GM18909 (cell line): ENCODE measurements around the gene PRSS50.

Source experiments
- ATAC-seq: cut with Tn5 transposase; IDR thresholded peaks from one replicate; pipeline ENCODE4 v1.9.1; 2021; ENCODE audit warnings: mild to moderate bottlenecking; ENCODE audit not compliant: unreplicated experiment, poor library complexity

The PRSS50 gene

GRCh38 chr3:46693892-46694226 lies 23.8 kb downstream of the PRSS50 start:
- ATAC-seq, result no peak

GRCh38 chr3:46693038-46693891 lies 24.4 kb downstream of the PRSS50 start, which contains the start of gene ALS2CL:
Gene ALS2CL (minus strand): TSS chr3:46693679. CDS start chr3:46689440, 4,239 bp downstream.
- no peak for ATAC-seq

DNA sequence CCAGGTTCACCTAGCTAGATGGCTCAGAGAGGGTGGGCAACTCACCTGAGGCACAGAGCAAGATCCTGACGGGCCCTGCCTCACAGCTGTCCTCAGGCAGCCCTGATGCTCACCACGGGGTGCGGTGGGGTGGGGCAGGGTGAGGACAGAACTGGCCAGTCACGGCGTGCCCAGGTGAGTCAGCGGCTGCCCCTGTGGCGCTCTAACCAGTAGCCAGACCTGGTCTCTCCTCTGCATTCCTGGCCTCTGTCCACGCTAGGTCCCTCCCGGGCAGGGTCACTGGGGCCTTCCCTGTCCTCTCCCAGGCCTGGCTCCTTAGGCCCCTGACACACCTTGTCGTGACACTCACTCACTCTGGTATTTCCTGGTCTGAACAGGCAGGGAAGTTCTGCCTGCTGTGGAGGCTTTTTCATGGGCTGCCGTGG lies 25.1 kb downstream of the PRSS50 start:
- ATAC-seq, result no peak

DNA sequence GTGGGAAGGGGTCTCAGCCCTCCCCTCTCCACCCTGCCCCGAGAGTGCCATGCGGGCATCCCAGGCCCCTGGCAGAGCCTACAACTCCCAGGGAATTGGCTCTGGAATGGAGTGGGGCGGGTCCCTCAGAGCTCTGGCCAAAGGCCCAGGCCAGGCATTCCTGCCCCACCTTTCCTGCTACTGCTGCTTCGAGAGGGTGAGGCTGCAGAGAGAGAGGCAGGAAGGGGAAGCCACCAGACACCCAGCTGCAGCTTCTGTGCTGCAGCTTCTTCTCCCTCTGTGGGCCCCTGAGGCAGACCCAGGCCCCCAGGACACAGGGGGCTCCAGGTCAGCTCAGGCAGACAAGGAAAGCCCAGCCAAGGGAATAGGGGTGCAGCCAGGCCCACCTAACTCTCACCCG lies 26.9 kb downstream of the PRSS50 start:
- ATAC-seq, result no peak

DNA sequence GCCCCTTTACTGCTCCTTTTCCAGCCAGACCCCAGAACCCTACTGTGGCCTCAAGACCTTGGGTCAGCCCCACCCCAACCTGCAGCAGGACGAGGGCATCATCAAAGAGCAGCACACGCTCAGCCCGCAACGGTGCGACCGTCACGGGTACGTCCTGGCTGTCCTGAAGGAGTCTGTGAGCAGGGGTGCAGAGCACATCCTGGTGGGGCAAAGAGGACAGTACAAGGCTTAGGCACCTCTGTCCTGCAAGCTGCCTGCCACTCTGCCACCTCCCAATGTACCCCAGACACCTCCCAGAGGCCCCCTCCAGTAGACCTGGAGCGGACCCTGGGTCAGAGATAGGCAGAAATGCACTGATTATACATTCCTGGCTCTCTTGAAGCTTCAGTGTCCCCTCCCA lies 32.2 kb downstream of the PRSS50 start:
- ATAC-seq, result no peak

- ATAC-seq, result no peak
Measured at GRCh38 chr3:46684891-46685290, 32.8 kb downstream of the PRSS50 start.

GRCh38 chr3:46682974-46683373 lies 34.7 kb downstream of the PRSS50 start:
- no peak for ATAC-seq

- ATAC-seq, result no peak
Measured at GRCh38 chr3:46681856-46682540, 35.7 kb downstream of the PRSS50 start.

DNA sequence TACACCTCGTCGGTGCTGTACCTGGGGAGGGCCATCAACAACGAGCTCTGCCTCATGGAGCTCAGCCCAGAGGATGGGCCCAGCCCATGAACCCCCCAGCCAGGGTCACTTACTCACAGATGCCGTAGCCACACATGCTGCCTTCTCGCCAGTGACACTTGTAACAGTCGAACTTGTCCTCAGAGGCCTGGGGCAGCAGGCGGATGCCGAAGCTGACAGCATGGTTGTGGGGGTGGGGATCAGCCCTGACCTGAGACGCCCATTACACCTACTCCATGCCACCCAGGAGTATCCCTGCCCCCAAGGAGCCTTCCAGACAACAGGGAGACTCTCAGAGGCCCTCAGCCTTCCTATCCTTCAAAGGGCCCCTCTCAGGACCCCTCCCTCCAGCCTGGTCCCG lies 36.3 kb downstream of the PRSS50 start:
- ATAC-seq, result no peak

DNA sequence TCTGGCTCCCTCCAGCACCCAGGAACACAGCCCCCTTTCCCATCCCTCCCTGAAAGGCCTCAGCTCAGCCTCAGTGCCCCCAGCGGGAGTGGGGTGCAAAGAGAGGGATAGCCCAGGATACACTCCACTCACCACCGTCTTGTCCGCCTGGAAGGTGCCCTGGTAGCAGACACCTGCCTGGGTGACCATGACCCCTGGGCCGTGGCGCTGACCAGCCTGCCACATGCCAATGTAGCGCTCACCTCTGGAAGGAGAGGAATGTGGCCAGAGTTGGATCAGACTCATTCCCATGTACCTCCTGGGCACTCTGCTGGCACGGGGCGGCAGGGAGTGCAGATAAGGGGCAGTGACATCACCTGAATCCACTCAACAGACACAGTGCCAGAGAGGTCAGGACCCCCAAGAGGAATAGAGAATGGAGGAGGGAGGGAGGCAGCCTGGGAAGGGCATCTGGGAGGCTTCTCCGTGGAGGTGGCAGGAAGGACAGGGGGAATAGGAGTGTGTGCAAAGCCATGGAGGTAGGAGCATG lies 37.3 kb downstream of the PRSS50 start:
- ATAC-seq, result no peak

DNA sequence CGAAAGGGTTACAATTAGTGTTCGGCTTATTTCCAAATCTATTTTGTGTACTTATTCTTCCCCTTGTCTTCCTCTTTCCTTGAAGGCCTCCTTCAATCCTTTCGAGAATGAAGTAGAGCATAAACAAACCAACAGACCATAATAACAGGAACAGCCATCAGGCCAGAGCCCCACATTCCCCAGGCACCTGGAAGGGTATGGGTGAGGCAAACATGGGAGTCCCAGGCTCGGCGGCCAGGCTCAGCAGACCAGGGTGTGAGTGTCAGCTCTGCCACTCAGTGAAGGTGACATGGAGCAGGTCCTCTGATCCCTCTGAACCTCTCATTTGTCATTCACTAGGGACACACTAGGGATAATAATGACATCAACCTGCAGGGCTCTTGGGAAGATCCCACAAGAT lies 38.0 kb downstream of the PRSS50 start:
- ATAC-seq, result no peak

DNA sequence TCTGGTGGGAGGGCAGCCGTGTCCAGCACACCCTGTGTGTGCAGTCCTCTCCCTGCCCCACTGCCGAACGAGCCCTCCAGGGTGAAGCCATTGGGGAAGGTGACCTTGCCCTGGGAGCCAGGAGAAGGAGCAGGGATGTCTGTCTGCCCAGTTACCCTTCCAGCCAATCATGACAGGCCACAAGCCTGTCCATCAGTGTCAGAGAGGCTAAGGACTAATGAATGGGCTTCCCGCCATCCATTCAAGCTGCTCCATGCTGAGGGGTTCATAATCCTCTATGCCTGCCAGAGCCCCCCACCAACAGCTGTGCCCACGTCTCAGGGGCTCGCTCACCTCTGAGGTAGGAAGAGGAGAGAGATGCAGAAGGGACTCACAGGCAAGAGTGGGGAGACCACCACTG lies 39.4 kb downstream of the PRSS50 start:
- no peak for ATAC-seq

DNA sequence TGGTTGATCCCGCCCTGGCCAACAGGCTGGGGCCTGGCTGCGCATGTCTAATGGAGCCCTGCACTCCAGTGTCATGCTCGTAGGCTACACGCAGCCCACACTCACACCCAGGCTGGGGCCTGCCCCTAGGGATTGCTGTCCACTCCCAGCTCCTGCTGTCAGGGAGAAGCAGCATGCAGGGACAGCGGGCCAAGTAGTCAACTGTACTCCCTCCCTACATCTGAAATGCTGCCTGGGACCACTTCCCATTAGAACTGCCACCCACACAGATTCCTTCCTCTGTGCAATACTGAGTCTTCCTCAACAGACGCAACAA lies 40.3 kb downstream of the PRSS50 start:
- no peak for ATAC-seq

DNA sequence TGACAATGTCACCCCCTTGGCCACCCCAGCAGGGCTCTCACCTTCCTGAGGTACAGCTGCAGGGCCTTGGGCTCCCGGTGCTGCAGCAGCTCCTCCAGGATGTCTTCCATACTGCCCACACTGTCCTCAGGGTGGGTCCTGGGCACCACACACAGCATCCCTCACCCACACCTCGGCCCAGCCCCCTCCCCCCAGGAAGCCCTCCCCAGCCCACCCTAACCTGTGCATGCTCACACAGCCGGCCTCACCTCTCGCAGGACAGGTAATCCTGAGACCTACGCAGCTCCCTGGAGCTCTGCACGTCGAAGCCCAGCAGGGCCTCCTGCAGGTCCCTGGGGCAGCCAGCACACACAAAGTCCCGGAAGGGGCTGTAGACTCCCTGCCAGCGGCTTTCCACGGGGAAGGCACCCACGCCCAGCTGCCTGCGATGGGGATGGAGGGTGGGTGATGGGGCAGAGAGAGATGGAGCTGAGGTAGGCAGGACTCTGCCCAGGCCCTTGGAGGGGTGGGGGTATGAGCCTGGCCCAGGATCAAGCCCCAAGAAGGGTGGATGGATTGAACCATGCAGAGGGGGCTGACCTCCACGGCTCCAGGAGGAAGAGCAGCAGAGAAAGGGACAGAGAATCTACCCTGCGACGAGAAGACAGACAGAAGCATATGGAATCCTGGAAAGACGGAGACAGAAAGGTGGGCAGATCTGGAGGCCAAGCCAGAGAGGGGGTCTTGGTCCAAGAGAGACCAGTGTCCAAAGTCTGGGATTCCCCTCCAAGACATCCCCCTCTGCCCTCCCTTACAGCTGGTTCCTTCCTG lies 40.9 kb downstream of the PRSS50 start:
- ATAC-seq, result no peak

GRCh38 chr3:46675843-46676567 lies 41.7 kb downstream of the PRSS50 start:
- no peak for ATAC-seq

DNA sequence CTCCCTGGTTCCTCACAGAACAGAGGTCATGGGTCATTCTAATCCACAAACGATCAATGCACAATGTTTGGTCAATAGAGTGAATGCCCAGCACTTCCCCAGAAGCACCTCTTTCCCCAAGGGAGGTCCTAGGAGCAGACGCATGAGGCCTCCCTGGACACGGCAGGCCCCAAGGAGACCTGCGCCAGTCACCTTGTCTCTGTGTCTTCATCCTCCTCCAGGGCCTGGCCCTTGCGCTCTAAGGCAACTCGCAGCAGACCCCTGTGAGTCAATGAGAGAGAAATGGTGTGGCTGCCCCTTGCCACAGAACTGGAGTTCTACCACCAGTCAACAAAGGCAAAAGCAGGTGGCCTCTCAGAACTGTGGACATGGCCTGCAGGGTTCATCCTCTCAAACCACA lies 42.2 kb downstream of the PRSS50 start:
- ATAC-seq, result no peak

DNA sequence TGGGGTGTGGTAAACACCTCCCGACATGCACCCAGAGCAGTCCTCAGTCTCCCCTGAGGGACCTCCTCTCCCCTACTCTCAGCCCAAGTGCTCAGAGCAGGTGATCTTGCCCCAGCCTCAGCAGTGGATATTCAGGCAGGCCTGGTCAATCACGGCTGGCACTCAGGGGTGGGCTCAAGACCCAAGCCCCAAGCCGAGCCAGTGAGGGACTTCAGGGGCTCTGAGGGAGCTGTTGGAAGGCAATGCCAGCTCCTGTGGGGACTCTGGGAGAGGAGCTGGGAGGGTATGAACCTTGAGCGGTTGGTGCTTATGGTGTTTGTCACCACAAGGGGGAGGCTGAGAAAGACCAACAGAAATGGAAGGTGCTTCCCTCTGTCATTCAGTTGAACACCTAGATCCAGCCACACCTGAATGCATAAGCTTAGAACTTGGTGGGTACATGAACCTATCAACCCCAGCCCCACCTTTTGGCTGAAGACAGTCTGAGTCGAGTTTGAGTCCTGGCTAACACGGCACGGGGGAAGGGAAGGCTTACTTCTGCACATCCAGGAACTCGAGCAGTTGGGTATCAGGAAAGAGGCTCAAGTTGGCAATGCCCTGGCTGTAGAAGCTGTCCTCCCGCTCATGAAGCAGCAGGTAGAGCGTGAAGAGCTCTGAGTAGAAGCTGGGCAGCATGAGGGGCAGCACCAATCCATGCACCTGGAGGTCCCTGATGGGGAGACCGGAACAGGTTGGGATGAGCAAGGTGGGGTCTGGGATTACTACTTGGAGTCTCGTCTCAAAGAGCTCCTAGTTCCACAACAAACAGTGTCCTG lies 43.4 kb downstream of the PRSS50 start:
- ATAC-seq, result no peak

DNA sequence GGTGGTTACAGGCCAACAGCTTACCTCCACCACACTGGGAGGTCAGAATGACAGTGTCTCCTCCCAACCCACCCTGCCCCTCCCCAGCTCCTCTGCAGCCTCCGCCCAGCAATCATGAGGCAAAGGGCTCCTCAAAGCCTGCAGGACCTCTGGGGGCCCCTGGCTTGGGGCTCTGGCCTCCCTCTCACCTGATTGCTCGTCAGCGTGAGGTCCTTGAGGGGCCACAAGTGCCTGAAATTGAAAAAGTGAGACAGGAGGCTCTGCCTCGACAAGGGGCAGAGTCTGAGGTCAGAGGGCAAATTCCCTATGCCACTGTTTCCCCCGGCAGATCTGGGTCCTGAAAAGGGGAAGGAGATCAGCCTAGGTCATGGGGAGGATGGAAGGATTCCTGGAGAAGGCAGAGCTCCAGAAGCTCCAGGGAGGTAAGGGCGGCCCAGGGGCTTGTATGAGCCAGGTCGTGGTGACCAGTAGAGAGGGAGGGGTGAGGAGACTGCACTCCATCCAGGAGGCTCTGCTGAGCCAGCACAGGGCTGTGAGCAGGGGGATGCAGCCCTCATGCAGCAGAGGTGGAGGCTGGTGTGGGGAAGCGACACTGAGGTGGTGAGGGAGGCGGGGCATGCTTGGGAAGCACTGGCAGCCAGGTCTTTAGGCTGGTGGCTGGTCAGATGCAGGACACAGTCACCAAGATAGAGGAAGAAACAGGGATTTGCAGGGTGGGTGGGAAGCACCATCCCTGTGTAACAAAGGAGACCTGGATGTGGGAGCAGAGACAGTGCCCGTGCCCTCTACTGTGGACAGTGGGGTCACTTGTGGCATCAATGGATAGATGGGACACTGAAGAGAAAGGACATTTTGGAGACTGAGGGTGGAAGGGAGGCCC lies 44.3 kb downstream of the PRSS50 start:
- ATAC-seq, result no peak

DNA sequence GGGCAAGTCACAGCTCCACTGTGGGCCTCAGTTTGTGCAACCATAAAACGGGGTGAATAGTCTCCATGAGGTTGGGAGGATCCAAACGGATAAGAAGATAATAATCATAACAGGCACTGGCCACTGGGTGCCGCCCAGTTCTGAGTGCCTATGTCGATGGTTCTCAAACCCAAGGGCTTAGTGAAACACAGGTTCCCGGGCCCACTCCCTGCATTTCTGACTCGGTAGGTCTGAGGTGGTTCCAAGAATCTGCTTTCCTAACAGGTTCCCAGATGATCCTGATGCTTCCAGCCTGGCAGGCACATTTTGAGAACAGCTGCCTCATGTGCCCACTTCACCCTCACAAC lies 45.3 kb downstream of the PRSS50 start:
- no peak for ATAC-seq
